GM06990 (cell line): ENCODE measurements around the gene EIF2B5.

ENCODE experiments used
- DNase-seq: peaks from one replicate; pipeline ENCODE4 v3.0.0-alpha.2; 2011; ENCODE audit not compliant: insufficient read length; ENCODE audit errors: extremely low read depth
- H3K27me3 ChIP-seq: replicated peaks from 2 replicates; pipeline ENCODE4 v1.6.0; 2011; ENCODE audit warnings: low read length; ENCODE audit not compliant: control insufficient read depth, insufficient read depth
- H3K36me3 ChIP-seq: 2 replicates; pipeline ENCODE4 v1.5.1; 2011; ENCODE audit warnings: low read length; ENCODE audit not compliant: control insufficient read depth, insufficient read depth
- H3K4me3 ChIP-seq: replicated peaks from 2 replicates; pipeline ENCODE4 v1.5.1; 2011; ENCODE audit warnings: low read depth, mild to moderate bottlenecking, control low read depth, low read length
- TF ChIP-seq, protein P1 (sequence below): IDR thresholded peaks from 2 replicates; pipeline ENCODE4 v1.5.1; 2011; ENCODE audit warnings: low read length, control low read depth, mild to moderate bottlenecking, inconsistent platforms; ENCODE audit not compliant: insufficient read depth, poor library complexity, severe bottlenecking

EIF2B5 gene

DNA sequence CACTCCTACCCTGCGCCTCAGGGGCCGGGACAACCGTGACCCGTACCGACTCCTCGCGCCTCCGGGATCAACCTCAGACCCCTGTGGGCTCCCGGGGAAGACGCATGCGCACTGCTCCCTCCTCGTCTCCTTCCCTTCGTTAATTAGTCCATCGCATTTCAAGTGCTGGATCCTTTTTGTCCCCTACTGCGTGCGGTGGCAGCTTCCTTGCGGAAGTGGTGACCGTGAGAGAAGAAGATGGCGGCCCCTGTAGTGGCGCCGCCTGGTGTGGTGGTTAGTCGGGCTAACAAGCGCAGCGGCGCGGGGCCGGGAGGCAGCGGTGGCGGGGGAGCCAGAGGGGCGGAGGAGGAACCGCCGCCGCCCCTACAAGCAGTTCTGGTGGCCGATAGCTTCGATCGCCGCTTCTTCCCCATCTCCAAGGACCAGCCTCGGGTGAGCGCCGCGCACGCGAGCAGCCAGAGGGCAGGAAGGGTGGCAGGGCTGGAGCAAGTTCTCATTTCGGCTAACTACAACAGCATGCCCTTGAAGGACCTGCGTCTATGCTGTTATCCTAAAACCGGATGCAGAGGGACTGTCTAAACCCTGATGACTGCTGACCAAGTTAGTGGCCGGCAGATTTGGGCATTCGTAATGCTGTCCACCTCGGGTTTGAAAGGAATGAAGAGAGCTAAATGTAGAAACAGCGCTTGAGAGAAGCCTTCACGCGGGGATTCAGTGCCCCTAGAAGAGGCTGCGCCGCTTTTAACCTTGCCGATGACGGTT lies at the start of gene EIF2B5:
Gene EIF2B5, plus strand, starts transcription at position 210 of the 762 bp plus-strand sequence. Its CDS starts 28 bp downstream, at position 238.
- Histone ChIP-seq H3K36me3 (peaks cover 3% of the 10 kb centered on the region; the same call in 1 of the 2 replicates), H3K27me3 (no peaks in the 10 kb centered on the region), H3K4me3 (peak within 1 kb of the TSS; percentile 100)
- TF ChIP-seq, protein P1, sequence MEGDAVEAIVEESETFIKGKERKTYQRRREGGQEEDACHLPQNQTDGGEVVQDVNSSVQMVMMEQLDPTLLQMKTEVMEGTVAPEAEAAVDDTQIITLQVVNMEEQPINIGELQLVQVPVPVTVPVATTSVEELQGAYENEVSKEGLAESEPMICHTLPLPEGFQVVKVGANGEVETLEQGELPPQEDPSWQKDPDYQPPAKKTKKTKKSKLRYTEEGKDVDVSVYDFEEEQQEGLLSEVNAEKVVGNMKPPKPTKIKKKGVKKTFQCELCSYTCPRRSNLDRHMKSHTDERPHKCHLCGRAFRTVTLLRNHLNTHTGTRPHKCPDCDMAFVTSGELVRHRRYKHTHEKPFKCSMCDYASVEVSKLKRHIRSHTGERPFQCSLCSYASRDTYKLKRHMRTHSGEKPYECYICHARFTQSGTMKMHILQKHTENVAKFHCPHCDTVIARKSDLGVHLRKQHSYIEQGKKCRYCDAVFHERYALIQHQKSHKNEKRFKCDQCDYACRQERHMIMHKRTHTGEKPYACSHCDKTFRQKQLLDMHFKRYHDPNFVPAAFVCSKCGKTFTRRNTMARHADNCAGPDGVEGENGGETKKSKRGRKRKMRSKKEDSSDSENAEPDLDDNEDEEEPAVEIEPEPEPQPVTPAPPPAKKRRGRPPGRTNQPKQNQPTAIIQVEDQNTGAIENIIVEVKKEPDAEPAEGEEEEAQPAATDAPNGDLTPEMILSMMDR: peak; percentile 46
- DNase-seq: peak; percentile 85

DNA sequence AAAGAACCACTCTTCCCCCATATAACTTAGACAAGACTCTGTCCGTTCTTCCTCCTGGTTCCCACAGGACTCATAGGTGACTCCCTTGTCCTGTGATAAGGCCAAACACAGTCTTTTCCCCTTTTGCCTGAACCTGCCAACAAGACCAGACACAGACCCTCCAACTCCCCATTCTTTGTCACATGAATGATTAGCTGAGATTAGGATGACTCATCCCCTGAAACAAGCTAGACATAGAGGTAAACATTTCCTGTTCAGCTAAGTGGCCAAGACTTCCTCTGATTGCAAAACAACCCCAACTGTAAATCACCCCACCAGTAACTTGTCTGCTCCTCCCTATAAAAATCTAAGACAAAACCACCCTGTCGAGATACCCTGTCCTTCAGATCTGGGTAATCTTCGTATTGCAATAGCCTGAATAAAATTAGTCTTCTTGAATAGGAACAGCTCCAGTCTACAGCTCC lies 49.7 kb upstream of the EIF2B5 start:
- Histone ChIP-seq H3K27me3 (no peaks in the 10 kb centered on the region), H3K4me3 (no peak overlapping the region), H3K36me3 (no peaks in the 10 kb centered on the region)
- TF ChIP-seq, protein P1: no peak
- no peak for DNase-seq

DNA sequence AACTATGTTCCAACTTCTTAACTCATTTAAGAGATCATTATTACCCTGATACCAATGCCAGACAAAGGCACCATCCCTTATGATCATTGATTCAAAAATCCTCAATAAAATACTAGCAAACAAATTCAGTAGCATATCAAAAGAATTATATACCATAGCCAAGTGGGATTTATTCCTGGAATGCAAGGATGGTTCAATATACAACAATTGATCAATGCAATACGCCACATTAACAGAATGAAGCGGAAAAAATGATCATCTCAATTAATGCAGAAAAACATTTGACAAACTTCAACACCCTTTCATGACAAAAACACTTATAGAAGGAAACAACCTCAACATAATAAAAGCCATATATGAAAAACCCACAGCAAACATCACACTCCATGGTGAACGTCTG lies 43.0 kb upstream of the EIF2B5 start:
- TF ChIP-seq, protein P1: no peak
- H3K36me3 ChIP-seq: no peaks in the 10 kb centered on the region
- H3K4me3 ChIP-seq: no peak overlapping the region
- no peaks in the 10 kb centered on the region for H3K27me3 ChIP-seq
- DNase-seq: no peak

DNA sequence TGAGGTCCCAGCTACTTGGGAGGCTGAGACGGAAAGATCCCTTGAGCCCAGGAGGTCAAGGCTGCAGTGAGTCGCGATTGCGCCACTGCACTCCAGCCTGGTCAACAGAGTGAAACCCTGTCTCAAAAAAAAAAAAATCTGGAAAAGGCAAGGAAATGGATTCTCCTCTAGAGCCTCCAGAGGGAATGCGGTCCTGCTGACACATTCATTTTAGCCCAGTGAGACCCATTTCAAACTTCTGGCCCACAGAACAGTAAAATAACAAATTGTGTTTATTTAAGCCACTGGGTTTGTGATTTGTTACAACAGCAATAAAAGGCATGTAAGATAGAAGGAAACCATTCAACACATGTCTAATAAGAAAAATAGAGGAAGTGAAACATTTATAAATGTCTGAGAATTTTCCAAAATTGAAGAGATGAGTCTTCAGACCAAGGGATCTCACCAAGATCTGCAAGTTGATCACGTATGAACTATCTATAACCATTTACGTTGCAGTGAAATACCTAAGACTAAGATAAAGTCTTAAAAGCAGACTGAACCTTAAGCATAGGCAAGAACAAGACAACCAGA lies 38.3 kb upstream of the EIF2B5 start, which contains the start of gene HTR3E:
Gene HTR3E, plus strand, starts transcription at position 254 of the 573 bp plus-strand sequence. CDS start 466 bp downstream, outside the sequence.
- TF ChIP-seq, protein P1: no peak
- no peak for DNase-seq
- Histone ChIP-seq H3K4me3 (no peak within 1 kb of the TSS), H3K27me3 (no peaks in the 10 kb centered on the region), H3K36me3 (no peaks in the 10 kb centered on the region)

DNA sequence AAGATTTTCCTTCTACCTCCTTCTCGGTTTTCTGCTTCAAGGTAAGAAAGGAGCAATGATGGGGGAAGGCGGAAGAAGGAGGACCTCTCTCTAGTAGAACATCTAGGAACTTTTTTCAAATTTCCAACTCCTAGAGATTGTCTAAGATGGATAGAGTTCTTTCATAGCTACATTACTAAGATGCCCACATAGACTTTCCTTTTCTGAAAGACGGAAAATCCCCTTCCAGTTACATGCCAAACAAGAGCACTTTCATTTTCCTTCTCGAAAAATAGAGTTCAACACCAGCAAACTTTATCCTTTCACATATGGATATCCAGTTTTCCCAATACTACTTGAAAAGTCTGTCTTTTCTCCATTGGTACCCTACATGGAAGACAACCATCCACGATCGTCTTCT lies 37.6 kb upstream of the EIF2B5 start:
- no peaks in the 10 kb centered on the region for H3K27me3 ChIP-seq
- TF ChIP-seq, protein P1: no peak
- H3K36me3 ChIP-seq: no peaks in the 10 kb centered on the region
- H3K4me3 ChIP-seq: no peak overlapping the region
- no peak for DNase-seq
